Islet precursor cell (in vitro differentiated cells): ENCODE measurements around the gene ADGRV1.

Source experiments
- DNase-seq: peaks from one replicate; pipeline ENCODE4 v3.0.0-alpha.2; 2018

The ADGRV1 gene

GRCh38 chr5:91121347-91121993 lies 562.9 kb downstream of the ADGRV1 start:
- no peak for DNase-seq

GRCh38 chr5:91122651-91123050 lies 564.1 kb downstream of the ADGRV1 start:
- DNase-seq, result no peak

DNA sequence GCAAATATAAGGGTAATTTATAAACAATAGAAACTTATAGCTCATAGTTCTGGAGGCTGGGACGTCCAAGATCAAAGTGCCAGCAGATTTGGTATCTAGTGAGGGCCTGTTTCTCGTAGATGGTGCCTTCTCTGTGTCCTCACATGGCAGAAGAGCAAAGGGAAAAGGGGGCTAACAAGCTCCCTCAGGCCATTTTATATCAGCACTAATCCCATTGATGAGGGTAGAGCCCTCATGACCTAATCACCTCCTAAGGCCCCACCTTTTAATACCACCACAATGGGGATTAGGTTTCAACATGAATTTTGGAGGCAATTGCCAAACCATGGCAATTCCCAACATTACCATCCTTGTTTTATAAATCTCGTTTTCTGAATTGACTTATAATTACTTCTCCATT lies 564.7 kb downstream of the ADGRV1 start:
- DNase-seq, result no peak

- no peak for DNase-seq
Observed at GRCh38 chr5:91123901-91124300, 565.3 kb downstream of the ADGRV1 start.

GRCh38 chr5:91125916-91126315 lies 567.3 kb downstream of the ADGRV1 start:
- DNase-seq, result no peak

GRCh38 chr5:91126448-91126847 lies 567.9 kb downstream of the ADGRV1 start:
- no peak for DNase-seq

- no peak for DNase-seq
Observed at GRCh38 chr5:91126888-91127287, 568.3 kb downstream of the ADGRV1 start.

DNA sequence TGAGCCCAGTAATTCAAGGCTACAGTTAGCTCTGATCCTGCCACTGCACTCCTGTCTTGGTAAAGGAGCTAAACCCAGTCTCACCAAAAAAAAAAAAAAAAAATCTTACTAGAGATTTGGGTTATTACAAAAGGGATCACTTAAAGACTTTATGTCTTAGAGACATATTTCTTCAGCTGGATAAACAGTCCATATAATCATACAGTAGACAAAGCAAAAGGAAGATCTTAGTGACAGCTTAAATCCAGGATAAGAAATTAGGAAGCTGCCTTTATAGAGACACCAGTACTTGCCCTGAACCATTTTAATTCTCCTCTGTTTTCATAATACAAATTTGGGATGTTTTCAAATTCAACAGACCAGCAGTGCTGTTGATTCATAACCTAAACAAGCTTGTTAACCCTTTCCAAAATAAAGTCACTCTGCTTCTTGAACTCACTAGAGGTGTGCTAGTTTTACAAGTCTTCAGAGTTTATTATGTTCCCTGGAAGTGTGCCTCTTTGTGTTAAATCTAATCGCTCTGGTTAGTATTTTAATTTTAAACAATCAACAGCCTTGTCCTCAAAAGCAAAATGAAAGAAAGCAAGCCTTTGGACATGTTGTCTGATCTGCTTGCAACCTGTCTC lies 569.0 kb downstream of the ADGRV1 start:
- no peak for DNase-seq

DNA sequence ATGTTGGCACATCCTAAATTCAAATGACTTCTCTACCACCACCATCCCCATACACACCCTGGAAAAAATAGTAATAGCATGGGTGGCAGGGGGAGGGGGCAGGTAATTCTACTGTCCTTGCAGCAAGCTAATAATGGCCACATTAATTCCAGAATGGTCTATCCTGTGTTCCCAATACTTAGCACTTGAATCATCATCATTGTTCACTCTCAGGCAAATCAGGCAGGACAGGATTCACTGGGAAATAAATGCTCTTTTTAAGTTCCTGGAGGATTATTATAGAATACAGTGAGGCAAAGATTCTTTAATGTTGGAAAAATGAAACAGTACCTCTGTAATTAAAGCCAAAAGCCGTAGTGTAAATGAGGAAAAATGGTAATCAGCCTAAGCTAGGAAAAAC lies 570.0 kb downstream of the ADGRV1 start:
- no peak for DNase-seq

- DNase-seq, result no peak
Observed at GRCh38 chr5:91129748-91130147, 571.2 kb downstream of the ADGRV1 start.

GRCh38 chr5:91130759-91131158 lies 572.2 kb downstream of the ADGRV1 start:
- DNase-seq, result no peak

DNA sequence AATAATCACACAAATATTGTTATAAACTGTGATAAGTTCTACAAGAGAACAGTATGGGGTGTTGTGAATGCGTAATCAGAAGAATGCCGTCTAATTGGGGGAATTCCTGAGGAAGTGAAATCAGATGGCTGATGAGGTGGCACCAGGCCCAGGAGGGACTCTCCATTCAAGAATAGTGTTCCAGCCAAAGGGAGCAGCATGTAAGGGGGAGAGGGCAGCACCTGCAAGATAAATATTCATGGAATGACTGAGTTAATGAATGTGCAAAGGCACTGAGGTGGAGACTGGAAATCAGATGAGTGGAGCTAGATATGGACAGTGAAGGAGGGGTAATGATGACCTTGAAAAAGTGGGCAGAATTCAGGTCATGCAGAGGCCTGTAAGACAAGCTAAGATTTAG lies 574.0 kb downstream of the ADGRV1 start:
- no peak for DNase-seq

- DNase-seq, result no peak
Observed at GRCh38 chr5:91133183-91133582, 574.6 kb downstream of the ADGRV1 start.

GRCh38 chr5:91135475-91136248 lies 577.1 kb downstream of the ADGRV1 start:
- peak; percentile 56 for DNase-seq

- DNase-seq, result peak; percentile 78
Observed at GRCh38 chr5:91136271-91136670, 577.7 kb downstream of the ADGRV1 start.

GRCh38 chr5:91137647-91138046 lies 579.0 kb downstream of the ADGRV1 start:
- DNase-seq, result no peak

DNA sequence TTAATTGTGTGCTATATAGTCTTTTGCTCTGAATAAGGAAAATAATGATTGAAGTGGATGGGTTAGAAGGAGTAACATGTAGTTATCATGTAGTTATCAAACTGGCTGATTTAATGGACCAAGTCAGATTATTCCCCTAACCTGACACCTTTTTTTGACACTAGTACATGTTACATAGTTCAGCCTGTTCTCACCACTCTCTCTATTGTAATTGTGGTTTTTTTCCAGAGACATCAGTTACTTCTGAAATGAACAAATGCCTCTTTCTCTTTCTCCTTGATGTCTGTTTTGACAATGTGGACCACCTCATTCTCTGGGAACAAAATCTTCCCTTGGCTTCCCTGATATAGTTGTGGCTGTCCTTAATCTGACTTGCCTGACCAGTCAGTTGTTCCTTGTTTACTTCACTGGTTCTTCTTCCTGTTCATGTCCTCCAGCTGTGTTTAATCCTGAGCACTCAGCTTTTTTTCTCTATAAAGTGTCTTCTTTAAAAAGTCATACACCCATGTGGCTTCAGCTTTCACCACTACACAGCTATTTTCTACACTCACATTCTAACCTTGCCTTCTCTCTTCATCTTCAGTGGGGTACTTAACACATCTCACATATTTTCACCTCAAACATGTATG lies 581.1 kb downstream of the ADGRV1 start:
- no peak for DNase-seq

DNA sequence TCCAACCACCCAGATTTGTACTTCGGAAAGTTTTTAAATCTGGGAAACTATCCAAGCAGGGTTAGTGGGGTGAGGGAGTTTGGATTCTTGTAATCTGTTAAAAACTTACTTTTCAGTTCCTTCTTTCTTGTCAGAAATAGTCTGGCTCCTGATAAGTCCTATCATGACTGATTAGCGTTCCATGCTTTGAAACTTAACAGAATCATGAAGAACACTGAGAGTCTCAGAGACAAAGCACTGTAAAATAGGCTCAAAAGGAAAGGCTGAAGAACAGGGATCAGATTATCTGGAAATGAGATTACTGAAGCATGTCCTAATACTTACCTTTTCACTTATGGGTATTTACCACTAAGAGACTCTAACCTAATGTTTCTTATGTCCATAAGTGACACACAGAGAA lies 582.1 kb downstream of the ADGRV1 start:
- DNase-seq, result no peak

DNA sequence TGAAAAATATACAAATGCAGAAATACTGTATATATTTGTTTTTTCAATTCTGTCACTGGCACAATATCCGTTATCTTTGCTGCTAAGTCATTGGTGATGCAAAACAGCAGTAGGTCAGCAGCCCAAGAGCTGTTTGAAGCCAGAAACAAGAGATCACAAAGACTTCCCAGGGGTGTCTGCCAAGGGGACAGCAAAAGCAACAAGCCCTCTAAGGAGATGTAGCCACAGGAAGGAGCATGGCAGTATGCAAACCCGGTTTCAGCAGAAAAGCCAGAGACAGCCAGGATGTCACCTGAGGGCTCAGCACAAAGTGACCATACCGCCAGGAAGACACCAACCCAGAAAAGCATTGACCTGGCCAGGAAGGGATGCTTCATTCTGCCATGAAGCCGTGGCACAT lies 583.0 kb downstream of the ADGRV1 start:
- no peak for DNase-seq

DNA sequence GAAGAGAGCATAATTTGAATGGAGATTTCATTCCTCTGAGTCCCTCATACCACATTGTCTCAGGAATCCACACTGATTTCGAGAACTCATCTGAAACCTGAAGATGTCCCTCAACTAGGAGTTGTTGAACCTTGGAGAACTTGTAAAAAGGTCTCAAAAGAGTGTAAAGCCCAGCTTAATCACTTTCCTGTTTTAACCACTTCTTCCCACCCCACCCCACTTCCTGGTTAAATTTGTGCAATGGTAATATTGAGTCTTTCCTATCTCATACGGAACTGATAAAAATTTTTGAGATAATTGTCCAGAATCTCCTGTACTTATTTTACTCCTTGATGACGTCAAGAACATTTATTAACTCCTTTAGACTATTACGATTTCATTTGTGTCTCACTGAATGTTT lies 583.8 kb downstream of the ADGRV1 start:
- DNase-seq, result no peak

GRCh38 chr5:91142819-91143218 lies 584.2 kb downstream of the ADGRV1 start:
- no peak for DNase-seq

- no peak for DNase-seq
Observed at GRCh38 chr5:91143840-91144239, 585.2 kb downstream of the ADGRV1 start.

DNA sequence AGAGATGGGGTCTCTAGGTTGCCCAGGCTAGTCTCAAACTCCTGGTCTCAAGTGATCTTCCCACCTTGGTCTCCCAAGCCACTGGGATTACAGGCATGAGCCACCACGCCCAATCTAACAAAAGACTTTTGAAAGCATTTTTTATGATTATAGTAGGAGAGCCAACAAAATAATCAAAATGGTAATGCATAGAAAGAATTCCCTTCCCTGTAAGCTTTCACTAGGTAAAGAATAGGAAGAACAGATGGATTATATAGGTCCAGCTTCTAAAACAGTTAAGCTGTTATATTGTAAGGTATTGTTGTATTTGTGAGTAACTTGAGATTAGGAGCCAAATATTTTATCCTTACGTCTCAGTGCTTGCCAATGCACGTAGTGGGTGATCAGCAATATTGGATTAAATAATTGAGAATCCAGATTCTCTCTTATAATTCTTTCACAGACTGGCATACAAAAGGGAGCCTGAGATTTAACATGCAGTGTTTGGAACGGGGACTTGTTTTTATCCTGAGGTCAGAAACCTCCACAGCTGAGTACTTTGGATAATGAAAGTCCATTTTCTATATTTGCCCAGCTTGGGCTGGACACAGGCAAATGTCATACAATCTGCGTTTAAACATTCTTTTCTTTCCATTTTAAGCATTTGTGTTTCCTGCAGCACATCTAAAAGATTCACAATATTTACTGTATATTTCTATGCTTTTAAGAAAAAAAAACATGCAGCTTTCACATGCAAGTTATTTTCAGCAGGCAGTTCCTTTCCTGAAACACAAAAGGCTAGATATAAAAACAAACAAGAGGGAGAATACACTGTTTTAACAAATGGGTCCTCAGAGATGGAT lies 586.1 kb downstream of the ADGRV1 start:
- DNase-seq, result no peak
